RWPE1 (cell line): ENCODE data around the gene OR1K1.

Source experiments
- CTCF ChIA-PET: fragments of 350-600 bp; sonication (Branson Sonifier 250); formaldehyde crosslinking; extraction: SDS; loops from one replicate; lab custom pipeline; 2021; lab: Yijun Ruan, JAX
- POLR2A ChIA-PET: fragments of 400-600 bp; formaldehyde crosslinking; extraction: SDS; loops from one replicate; lab custom pipeline; 2020; ENCODE audit warnings: antibody characterized with exemption; ENCODE audit not compliant: low non-redundant PET; lab: Yijun Ruan, JAX
- DNase-seq: peaks from one replicate; pipeline ENCODE4 v3.0.0; 2012; ENCODE audit warnings: low spot score
- H3K27ac ChIP-seq: fragments of 450-650 bp; 2 replicates; pipeline ENCODE4 v1.5.1; 2017
- CTCF ChIP-seq: fragments of 450-650 bp; conservative IDR thresholded peaks from 2 replicates; pipeline ENCODE4 v1.5.1; 2017; ENCODE audit warnings: low read depth, mild to moderate bottlenecking

OR1K1 gene

GRCh38 chr9:122819326-122819725, 19.4 kb downstream of the OR1K1 start:
- no peak for TF ChIP-seq CTCF
- POLR2A ChIA-PET, result interaction anchor here (0.5 kb wide), 1 partner anchor 542 kb away, joined by 3 read pairs; no protein-coding TSS in a partner anchor
- DNase-seq, result no peak
- no peak overlapping the region for H3K27ac ChIP-seq
- CTCF ChIA-PET, result no interaction called here

GRCh38 chr9:122819791-122820489, 20.0 kb downstream of the OR1K1 start:
- H3K27ac ChIP-seq, result 0 out of 2 replicates have a peak overlapping the region, but pooled peaks have one; percentile 9
- TF ChIP-seq CTCF, result no peak
- POLR2A ChIA-PET, result interaction anchor here (0.5 kb wide), 1 partner anchor 541 kb away, joined by 3 read pairs; no protein-coding TSS in a partner anchor
- CTCF ChIA-PET, result interaction anchor here (0.6 kb wide), 1 partner anchor 8 kb away, joined by 4 read pairs; the partner anchor contains the start of gene PDCL
- no peak for DNase-seq

- CTCF ChIA-PET, result interaction anchor here (0.6 kb wide), 1 partner anchor 8 kb away, joined by 4 read pairs; the partner anchor contains the start of gene PDCL
- POLR2A ChIA-PET, result no interaction called here
- DNase-seq, result no peak
- TF ChIP-seq CTCF, result no peak
- H3K27ac ChIP-seq, result 0 out of 2 replicates have a peak overlapping the region, but pooled peaks have one; percentile 9
Measured at GRCh38 chr9:122820490-122820845, 20.5 kb downstream of the OR1K1 start.

- DNase-seq, result no peak
- no peak for TF ChIP-seq CTCF
- CTCF ChIA-PET, result interaction anchor here (0.7 kb wide), 1 partner anchor 321 kb away, joined by 3 read pairs; no protein-coding TSS in a partner anchor
- POLR2A ChIA-PET, result no interaction called here
- H3K27ac ChIP-seq, result no peak overlapping the region
Measured at GRCh38 chr9:122821278-122821943, 21.5 kb downstream of the OR1K1 start.

- no peak for TF ChIP-seq CTCF
- DNase-seq, result no peak
- CTCF ChIA-PET, result interaction anchor here (0.6 to 0.7 kb wide), 2 partner anchors 322 to 1219 kb away, joined by 3 read pairs; no protein-coding TSS in a partner anchor
- no peak overlapping the region for H3K27ac ChIP-seq
- POLR2A ChIA-PET, result no interaction called here
Measured at GRCh38 chr9:122822056-122822455, 22.1 kb downstream of the OR1K1 start.

- no peak for TF ChIP-seq CTCF
- ChIA-PET POLR2A (no interaction called here), CTCF (interaction anchor here (0.8 kb wide), 1 partner anchor 724 kb away, joined by 3 read pairs; no protein-coding TSS in a partner anchor)
- H3K27ac ChIP-seq, result no peak overlapping the region
- no peak for DNase-seq
Measured at GRCh38 chr9:122822938-122823337, 23.0 kb downstream of the OR1K1 start.
